ENCODE data around the gene CARD16. TPM values are rescaled to one million over a fixed set of nuclear protein-coding genes. Genes with fewer than 3 reads are reported as not detected.

The CARD16 gene
- polyA plus RNA-seq, 1 of the 3 experiments (the other 2 are of a cell fraction), result not detected

DNA sequence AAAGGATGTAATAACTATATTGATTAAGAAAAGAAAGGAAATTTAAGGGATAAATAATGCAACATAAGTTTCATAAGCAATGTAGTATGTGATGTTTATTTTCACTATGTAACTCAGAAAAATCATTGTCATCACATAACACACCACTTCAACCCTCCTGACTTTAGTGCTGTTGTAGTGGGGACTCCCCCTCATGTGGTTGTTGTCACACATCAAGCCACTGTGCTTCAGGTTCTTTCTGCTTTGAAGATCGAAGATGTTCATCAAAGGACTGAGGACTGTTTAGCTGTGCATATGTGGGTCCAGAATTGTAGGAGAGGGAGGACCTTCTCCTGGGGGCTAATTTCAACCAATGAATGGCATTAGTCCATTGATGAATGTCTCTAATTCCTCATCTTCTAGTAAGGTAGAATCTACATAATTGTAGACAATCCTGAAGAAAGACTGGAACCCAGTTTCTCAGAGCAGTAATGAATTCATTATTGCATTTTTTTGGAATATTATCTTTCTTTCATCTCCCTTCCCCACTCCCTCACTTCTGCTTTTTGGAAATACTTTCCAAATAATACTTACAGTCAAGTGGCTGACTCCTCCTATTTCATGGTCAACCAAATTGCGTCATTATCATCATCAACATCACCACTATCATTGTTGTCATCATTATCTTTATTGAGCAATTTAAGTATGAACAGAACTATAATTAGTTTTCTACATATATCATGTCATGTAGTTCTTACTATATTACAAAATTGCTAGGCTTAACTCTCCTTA is 9.8 kb upstream of the CARD16 start:
- Histone ChIP-seq H4K20me1 (ENCODE audit: insufficient read depth) (no peaks in the 10 kb centered on the region), H3K4me2 (no peak overlapping the region), H3K36me3 (replicated peaks in 1 of 2; ENCODE audit: control insufficient read depth in 1 of 2, insufficient read depth in 2 of 2, low read length in 1 of 2) (no peaks in the 10 kb centered on the region), H3K27ac (ENCODE audit: low read depth in 2 of 2, low read length in 1 of 2) (no peak overlapping the region), H2AFZ (ENCODE audit: low read depth) (no peak overlapping the region), H3K4me3 (ENCODE audit: low read depth in 2 of 2, low read length in 1 of 2) (no peak overlapping the region), H3K27me3 (ENCODE audit: insufficient read depth) (no peaks in the 10 kb centered on the region), H3K9me3 (no peaks in the 10 kb centered on the region), H3K9ac (no peak overlapping the region), H3K9me2 (no peaks in the 10 kb centered on the region), H3K79me2 (ENCODE audit: insufficient read depth) (no peaks in the 10 kb centered on the region), H3K4me1 (ENCODE audit: control insufficient read depth in 1 of 2, insufficient read depth in 2 of 2, low read depth in 1 of 2, low read length in 1 of 2) (no peaks in the 10 kb centered on the region), H3F3A (replicated peaks; ENCODE audit: insufficient read depth) (no peaks in the 10 kb centered on the region)
- ChIA-PET CTCF (no interaction called here), POLR2A (no interaction called here)
- no peak for DNase-seq
- TF ChIP-seq CHD2 (IDR thresholded peaks at IDR 0.05; ENCODE audit: low read length, partially characterized antibody), result no peak
- TF ChIP-seq, protein P1, sequence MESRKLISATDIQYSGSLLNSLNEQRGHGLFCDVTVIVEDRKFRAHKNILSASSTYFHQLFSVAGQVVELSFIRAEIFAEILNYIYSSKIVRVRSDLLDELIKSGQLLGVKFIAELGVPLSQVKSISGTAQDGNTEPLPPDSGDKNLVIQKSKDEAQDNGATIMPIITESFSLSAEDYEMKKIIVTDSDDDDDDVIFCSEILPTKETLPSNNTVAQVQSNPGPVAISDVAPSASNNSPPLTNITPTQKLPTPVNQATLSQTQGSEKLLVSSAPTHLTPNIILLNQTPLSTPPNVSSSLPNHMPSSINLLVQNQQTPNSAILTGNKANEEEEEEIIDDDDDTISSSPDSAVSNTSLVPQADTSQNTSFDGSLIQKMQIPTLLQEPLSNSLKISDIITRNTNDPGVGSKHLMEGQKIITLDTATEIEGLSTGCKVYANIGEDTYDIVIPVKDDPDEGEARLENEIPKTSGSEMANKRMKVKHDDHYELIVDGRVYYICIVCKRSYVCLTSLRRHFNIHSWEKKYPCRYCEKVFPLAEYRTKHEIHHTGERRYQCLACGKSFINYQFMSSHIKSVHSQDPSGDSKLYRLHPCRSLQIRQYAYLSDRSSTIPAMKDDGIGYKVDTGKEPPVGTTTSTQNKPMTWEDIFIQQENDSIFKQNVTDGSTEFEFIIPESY (IDR thresholded peaks at IDR 0.05; ENCODE audit: borderline replicate concordance, low read depth), result no peak
- TF ChIP-seq GATA2 (CRISPR knock-in tag; IDR thresholded peaks at IDR 0.05), result no peak
- no peak for TF ChIP-seq RXRA (IDR thresholded peaks at IDR 0.05; ENCODE audit: borderline replicate concordance, low read depth)
- TF ChIP-seq NRF1 (IDR thresholded peaks at IDR 0.05; ENCODE audit: low read depth, low read length), result no peak
- TF ChIP-seq ELF1 (IDR thresholded peaks at IDR 0.05), result no peak
- TF ChIP-seq GABPA (IDR thresholded peaks at IDR 0.05; ENCODE audit: low read depth), result no peak
- TF ChIP-seq RAD21 (IDR thresholded peaks at IDR 0.05; ENCODE audit: low read length), result no peak
- TF ChIP-seq FOXJ3 (CRISPR knock-in tag; IDR thresholded peaks at IDR 0.05), result no peak
- TF ChIP-seq FOSL2 (IDR thresholded peaks at IDR 0.05; ENCODE audit: borderline replicate concordance, low read depth), result no peak
- no peak for TF ChIP-seq SIN3A (IDR thresholded peaks at IDR 0.05; ENCODE audit: borderline replicate concordance, low read depth, low read length)
- TF ChIP-seq FOXM1 (IDR thresholded peaks at IDR 0.05; ENCODE audit: low read depth), result no peak
- no peak for TF ChIP-seq YY1 (IDR thresholded peaks at IDR 0.05; ENCODE audit: low read depth)
- no peak for TF ChIP-seq MAX (IDR thresholded peaks at IDR 0.05; ENCODE audit: low read depth)
- TF ChIP-seq, protein P2, sequence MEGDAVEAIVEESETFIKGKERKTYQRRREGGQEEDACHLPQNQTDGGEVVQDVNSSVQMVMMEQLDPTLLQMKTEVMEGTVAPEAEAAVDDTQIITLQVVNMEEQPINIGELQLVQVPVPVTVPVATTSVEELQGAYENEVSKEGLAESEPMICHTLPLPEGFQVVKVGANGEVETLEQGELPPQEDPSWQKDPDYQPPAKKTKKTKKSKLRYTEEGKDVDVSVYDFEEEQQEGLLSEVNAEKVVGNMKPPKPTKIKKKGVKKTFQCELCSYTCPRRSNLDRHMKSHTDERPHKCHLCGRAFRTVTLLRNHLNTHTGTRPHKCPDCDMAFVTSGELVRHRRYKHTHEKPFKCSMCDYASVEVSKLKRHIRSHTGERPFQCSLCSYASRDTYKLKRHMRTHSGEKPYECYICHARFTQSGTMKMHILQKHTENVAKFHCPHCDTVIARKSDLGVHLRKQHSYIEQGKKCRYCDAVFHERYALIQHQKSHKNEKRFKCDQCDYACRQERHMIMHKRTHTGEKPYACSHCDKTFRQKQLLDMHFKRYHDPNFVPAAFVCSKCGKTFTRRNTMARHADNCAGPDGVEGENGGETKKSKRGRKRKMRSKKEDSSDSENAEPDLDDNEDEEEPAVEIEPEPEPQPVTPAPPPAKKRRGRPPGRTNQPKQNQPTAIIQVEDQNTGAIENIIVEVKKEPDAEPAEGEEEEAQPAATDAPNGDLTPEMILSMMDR (IDR thresholded peaks at IDR 0.05), result no peak
- TF ChIP-seq, protein P3, sequence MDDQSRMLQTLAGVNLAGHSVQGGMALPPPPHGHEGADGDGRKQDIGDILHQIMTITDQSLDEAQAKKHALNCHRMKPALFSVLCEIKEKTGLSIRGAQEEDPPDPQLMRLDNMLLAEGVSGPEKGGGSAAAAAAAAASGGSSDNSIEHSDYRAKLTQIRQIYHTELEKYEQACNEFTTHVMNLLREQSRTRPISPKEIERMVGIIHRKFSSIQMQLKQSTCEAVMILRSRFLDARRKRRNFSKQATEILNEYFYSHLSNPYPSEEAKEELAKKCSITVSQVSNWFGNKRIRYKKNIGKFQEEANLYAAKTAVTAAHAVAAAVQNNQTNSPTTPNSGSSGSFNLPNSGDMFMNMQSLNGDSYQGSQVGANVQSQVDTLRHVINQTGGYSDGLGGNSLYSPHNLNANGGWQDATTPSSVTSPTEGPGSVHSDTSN (IDR thresholded peaks at IDR 0.05), result no peak
- TF ChIP-seq, protein P4, sequence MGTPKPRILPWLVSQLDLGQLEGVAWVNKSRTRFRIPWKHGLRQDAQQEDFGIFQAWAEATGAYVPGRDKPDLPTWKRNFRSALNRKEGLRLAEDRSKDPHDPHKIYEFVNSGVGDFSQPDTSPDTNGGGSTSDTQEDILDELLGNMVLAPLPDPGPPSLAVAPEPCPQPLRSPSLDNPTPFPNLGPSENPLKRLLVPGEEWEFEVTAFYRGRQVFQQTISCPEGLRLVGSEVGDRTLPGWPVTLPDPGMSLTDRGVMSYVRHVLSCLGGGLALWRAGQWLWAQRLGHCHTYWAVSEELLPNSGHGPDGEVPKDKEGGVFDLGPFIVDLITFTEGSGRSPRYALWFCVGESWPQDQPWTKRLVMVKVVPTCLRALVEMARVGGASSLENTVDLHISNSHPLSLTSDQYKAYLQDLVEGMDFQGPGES (IDR thresholded peaks at IDR 0.05; ENCODE audit: low read depth, low read length), result no peak
- TF ChIP-seq, protein P5, sequence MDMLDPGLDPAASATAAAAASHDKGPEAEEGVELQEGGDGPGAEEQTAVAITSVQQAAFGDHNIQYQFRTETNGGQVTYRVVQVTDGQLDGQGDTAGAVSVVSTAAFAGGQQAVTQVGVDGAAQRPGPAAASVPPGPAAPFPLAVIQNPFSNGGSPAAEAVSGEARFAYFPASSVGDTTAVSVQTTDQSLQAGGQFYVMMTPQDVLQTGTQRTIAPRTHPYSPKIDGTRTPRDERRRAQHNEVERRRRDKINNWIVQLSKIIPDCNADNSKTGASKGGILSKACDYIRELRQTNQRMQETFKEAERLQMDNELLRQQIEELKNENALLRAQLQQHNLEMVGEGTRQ (IDR thresholded peaks at IDR 0.05; ENCODE audit: borderline replicate concordance, low read depth, low read length), result no peak
- no peak for TF ChIP-seq RFX5 (IDR thresholded peaks at IDR 0.05; ENCODE audit: low read length)
- WGBS (ENCODE audit: low lambda C conversion rate), result 40% methylated on average over 2 of the region's 2 CpGs

Measured in SK-N-SH (cell line).